Cardiac fibroblast (primary cell): ENCODE measurements around the gene C2CD2L.
A peak's percentile ranks its signal among the peaks of the same experiment; 100 is the strongest.
"Not testable (repeated sequence)": the region's sequence is repeated elsewhere in the genome, so short reads cannot be mapped to it uniquely, and the experiment has no call there.

ENCODE experiments used
- DNase-seq, 2 donors: peaks; one replicate each; pipeline versions ENCODE4 v3.0.0 to v3.0.0-alpha.2; 2010; ENCODE audit warnings: low read depth in 2 of 2
- H3K4me3 ChIP-seq, 2 donors: replicated peaks in 1 of 2; 1 replicate in 1 of 2; 2 replicates in 1 of 2; pipeline ENCODE4 v1.5.1; 2011; ENCODE audit warnings: low read depth in 2 of 2, low read length in 2 of 2, mild to moderate bottlenecking in 2 of 2, moderate library complexity in 1 of 2
- CTCF ChIP-seq: IDR thresholded peaks from one replicate; pipeline ENCODE4 v1.5.1; 2011; ENCODE audit warnings: low read depth, mild to moderate bottlenecking, low read length, inconsistent platforms

The C2CD2L gene

DNA sequence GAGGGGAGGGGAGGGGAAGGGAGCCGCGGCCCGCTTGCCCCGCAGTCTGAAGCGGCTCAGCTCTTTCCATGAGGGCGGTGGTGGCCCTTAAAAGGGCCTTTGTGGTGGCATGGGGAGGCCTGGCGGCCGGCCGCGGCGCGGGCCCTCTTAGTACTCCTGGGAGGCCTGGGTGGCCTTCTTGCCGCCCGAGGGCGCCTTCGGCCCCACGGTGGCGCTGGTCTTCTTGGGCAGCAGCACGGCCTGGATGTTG is 12.4 kb upstream of the C2CD2L start:
- TF ChIP-seq CTCF = peak; percentile 72
- H3K4me3 ChIP-seq = peak overlapping the region; percentile 73 to 81
- DNase-seq = peak; percentile 86 to 89

DNA sequence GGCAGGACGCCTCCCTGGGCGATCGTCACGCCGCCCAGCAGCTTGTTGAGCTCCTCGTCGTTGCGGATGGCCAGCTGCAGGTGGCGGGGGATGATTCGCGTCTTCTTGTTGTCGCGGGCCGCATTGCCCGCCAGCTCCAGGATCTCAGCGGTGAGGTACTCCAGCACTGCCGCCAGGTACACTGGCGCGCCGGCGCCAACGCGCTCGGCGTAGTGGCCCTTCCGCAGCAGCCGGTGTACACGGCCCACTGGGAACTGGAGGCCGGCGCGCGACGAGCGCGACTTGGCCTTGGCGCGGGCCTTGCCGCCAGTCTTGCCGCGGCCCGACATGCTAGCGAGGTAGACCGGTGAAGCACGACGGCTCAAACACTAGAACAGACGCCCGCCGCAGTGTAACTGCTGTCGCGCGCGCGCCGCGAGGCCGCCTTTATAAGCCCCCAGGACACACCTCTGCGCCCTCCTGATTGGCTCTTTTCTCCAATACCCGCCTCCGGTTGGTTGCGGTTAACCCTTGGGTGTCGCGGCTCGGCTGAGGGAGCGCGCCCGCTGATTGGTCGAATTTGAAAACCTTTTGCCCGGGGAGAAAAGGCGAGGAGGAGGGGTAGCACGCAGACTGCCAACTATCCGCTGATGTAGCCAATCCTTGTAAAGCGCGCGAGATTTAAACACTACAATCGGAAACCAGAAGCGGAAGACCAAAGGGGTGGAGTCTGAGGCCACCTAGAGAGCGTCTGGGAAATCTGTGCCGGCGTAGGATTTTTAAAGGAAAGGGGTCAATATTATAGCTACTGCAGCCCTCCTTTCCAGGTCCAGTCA is 11.9 kb upstream of the C2CD2L start:
- no peak for TF ChIP-seq CTCF
- H3K4me3 ChIP-seq = peak overlapping the region; percentile 73 to 81
- DNase-seq = peak; percentile 100

- TF ChIP-seq CTCF = no peak
- H3K4me3 ChIP-seq = no peak overlapping the region
- DNase-seq = no peak
Measured at GRCh38 chr11:119099711-119100110, 7.4 kb upstream of the C2CD2L start.

DNA sequence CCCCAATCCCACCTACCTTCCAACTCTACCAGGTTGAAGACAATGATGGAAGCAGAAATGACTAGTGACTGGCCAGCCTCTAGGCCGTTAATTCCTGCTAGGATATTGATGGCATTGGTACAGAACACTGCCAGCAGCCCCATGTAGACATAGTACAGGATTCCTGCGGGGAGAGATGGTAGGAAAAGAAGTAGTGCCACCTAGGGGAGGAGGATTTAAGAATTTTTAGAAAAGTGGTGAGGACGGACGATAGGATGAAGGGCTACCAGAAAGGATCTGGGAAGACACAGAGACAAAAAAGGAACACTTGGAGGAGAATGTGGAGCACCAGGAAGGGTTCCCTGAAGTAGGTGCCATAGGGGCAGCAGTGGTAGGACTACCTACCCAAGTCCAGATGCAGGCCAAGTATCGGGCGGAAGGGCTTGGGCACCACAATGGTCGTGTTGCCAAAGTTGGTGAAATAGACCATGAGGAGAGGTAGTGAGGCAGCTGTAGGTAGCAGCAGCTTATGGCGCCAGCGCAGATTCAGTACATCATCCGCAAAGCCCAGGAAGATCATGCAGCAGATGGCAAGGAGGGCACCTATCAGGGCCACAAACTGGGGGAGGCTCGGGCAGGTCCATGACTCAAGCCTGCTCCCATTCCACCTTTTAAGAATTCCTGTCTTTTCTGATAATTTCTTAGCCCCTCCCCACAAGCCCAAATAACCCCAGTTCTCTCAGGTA is 6.7 kb upstream of the C2CD2L start:
- peak; percentile 59 to 75 for DNase-seq
- TF ChIP-seq CTCF = peak; percentile 44
- H3K4me3 ChIP-seq = peak overlapping the region; percentile 85 to 87

DNA sequence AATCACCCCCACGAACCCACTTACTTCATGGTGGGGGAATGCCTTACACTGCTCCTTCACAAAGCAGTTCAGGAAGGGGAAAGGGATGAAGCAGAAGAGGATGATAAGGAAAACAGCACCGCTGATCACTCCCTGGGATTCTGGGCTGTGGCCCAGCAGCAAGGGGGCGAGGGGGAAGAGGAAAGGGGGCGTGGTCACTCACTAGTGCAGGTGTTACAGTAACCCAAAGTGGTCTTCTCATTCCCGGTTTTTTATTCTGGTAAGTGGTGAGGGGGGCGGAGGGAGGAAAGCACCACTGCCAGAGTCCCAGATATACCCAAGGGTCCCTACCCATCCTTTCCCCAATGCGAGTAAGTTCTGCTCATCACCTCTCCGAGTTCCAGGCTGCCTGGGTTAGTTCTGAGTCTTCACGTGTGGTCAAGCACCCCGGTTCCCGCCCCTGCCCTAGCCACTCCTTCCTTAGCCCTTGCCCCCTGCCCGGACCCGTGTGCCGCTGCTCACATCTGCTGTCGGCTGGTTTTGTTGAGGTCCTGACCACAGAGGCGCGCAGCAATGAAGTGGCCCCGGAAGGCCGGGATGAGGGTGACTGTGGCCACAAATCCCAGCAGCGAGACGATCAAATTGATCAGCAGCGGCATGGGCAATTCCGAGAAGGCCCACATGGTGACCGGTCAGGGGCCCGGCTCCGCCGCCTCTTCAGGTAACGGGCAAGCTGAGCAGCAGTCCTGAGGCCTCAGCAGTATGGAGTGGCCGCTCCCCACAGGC is 6.0 kb upstream of the C2CD2L start:
- peak overlapping the region; percentile 85 to 87 for H3K4me3 ChIP-seq
- DNase-seq = no peak
- no peak for TF ChIP-seq CTCF

DNA sequence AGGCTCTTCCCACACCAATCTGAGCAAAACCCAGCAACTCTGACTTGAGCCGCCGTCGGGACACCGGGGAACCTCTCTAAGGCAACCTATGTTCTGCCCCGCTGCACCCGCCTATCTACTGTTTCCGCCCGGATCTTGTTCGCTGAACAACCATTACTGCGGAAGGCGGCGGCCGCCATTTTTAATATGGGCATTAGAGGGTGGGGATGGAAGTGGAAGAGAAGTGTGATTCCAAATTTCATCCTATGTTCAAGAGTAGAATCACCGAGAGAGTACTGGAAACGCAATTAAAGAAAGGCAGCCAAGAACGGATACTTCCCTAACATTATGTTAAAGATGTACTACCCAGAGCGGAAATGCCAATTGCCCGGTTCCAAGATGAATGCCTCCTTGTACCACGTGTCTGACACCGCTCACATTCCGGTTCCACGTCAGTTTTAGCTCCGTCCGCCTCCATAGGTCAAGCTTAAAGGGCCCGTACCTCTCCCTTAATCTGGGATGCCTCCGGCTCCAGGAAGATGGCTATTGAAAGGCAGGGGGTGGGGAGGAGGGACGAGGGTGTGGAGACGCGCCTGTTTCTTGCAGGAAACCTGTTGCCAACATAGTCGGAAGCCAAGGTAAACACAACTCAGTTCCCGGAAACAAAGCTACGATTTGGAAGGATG is 5.3 kb upstream of the C2CD2L start, which contains the start of gene DPAGT1:
DPAGT1 (minus strand) TSS at position 95 of the 665 bp plus-strand sequence. CDS start 198 bp downstream, outside the sequence.
- peak; percentile 98 to 99 for DNase-seq
- TF ChIP-seq CTCF = no peak
- peak within 1 kb of the TSS; percentile 85 to 87 for H3K4me3 ChIP-seq

GRCh38 chr11:119103161-119103664 is 3.9 kb upstream of the C2CD2L start:
- DNase-seq = not testable (repeated sequence)
- peak overlapping the region in 1 of 2 donors; percentile 87 for H3K4me3 ChIP-seq
